RWPE1 (cell line): ENCODE measurements around the gene SEPTIN12.

Source experiments
- CTCF ChIA-PET: fragments of 350-600 bp; sonication (Branson Sonifier 250); formaldehyde crosslinking; extraction: SDS; loops from one replicate; lab custom pipeline; 2021; lab: Yijun Ruan, JAX
- POLR2A ChIA-PET: fragments of 400-600 bp; formaldehyde crosslinking; extraction: SDS; loops from one replicate; lab custom pipeline; 2020; ENCODE audit warnings: antibody characterized with exemption; ENCODE audit not compliant: low non-redundant PET; lab: Yijun Ruan, JAX
- DNase-seq: peaks from one replicate; pipeline ENCODE4 v3.0.0; 2012; ENCODE audit warnings: low spot score
- H3K27ac ChIP-seq: fragments of 450-650 bp; 2 replicates; pipeline ENCODE4 v1.5.1; 2017
- CTCF ChIP-seq: fragments of 450-650 bp; conservative IDR thresholded peaks from 2 replicates; pipeline ENCODE4 v1.5.1; 2017; ENCODE audit warnings: low read depth, mild to moderate bottlenecking

SEPTIN12 gene

GRCh38 chr16:4765511-4766474 is 22.4 kb downstream of the SEPTIN12 start:
- TF ChIP-seq CTCF: no peak
- peak overlapping the region; percentile 85 for H3K27ac ChIP-seq
- DNase-seq: no peak
- ChIA-PET POLR2A (no interaction called here), CTCF (interaction anchor here (0.7 kb wide), 1 partner anchor 188 kb away, joined by 3 read pairs; no protein-coding TSS in a partner anchor)

- DNase-seq: no peak
- CTCF ChIA-PET: no interaction called here
- H3K27ac ChIP-seq: no peak overlapping the region
- POLR2A ChIA-PET: interaction anchor here (0.7 kb wide), 1 partner anchor 313 kb away, joined by 3 read pairs; no protein-coding TSS in a partner anchor
- no peak for TF ChIP-seq CTCF
Observed at GRCh38 chr16:4763791-4764190, 24.4 kb downstream of the SEPTIN12 start.

GRCh38 chr16:4762205-4762604 is 25.9 kb downstream of the SEPTIN12 start:
- TF ChIP-seq CTCF: no peak
- peak overlapping the region; percentile 13; the same call in 1 of the 2 replicates for H3K27ac ChIP-seq
- POLR2A ChIA-PET: no interaction called here
- DNase-seq: no peak
- CTCF ChIA-PET: no interaction called here

- no peak for TF ChIP-seq CTCF
- ChIA-PET POLR2A (no interaction called here), CTCF (interaction anchor here (1.0 kb wide), 1 partner anchor 40 kb away, joined by 3 read pairs; no protein-coding TSS in a partner anchor)
- H3K27ac ChIP-seq: no peak overlapping the region
- no peak for DNase-seq
Observed at GRCh38 chr16:4760221-4760910, 27.8 kb downstream of the SEPTIN12 start.

GRCh38 chr16:4755687-4756086 is 32.5 kb downstream of the SEPTIN12 start:
- POLR2A ChIA-PET: no interaction called here
- TF ChIP-seq CTCF: no peak
- no peak overlapping the region for H3K27ac ChIP-seq
- CTCF ChIA-PET: no interaction called here
- DNase-seq: no peak

GRCh38 chr16:4754865-4755264 is 33.3 kb downstream of the SEPTIN12 start:
- CTCF ChIA-PET: no interaction called here
- no peak for TF ChIP-seq CTCF
- DNase-seq: no peak
- H3K27ac ChIP-seq: no peak overlapping the region
- POLR2A ChIA-PET: no interaction called here
